Lower leg skin (tissue), 4 donors: ENCODE results near the gene SYNE2. TPM values are rescaled to one million over a fixed set of nuclear protein-coding genes. Genes with fewer than 3 reads are reported as not detected.

Experiments used
- DNase-seq, 2 donors: peaks; one replicate each; pipeline ENCODE4 v3.0.0-alpha.2; 2019; ENCODE audit warnings: low spot score in 2 of 2
- H3K4me3 ChIP-seq: fragments of 200-600 bp; sonication (generic); 2 replicates; pipeline ENCODE4 v1.5.1; 2017; ENCODE audit warnings: mild to moderate bottlenecking, low read depth; ENCODE audit not compliant: poor library complexity, severe bottlenecking
- CTCF ChIP-seq, 3 donors: fragments of 450-650 bp; IDR thresholded peaks; one replicate each; pipeline ENCODE4 v1.5.1; 2016; ENCODE audit warnings: antibody characterized with exemption in 3 of 3, mild to moderate bottlenecking in 3 of 3, moderate library complexity in 2 of 3
- POLR2A ChIP-seq, 2 donors: fragments of 450-650 bp; IDR thresholded peaks; one replicate each; pipeline ENCODE4 v1.6.1; 2016 to 2017; ENCODE audit warnings: antibody characterized with exemption in 2 of 2, mild to moderate bottlenecking in 1 of 2, moderate library complexity in 1 of 2
- WGBS, 2 donors: methylation state at CpG; one replicate each; pipeline ENCODE4 v1.1.5; 2018; 5-methylcytosine and 5-hydroxymethylcytosine counted together
- intact Hi-C: fragments of 100-400 bp; cut with DNase I; formaldehyde crosslinking; loops from one replicate; pipeline ENCODE4 v1.15.0; 2023; ENCODE audit warnings: low total_unique reads
- total RNA-seq, 4 donors: library from RNA; depleted of rRNA; stranded (reverse); fragments of >200 nt; gene quantifications; one replicate each; pipeline ENCODE4 v1.1.0, GENCODE V29; 2016

The SYNE2 gene
- total RNA-seq, 4 donors from 2014 or later: 200 to 479 (median 232) TPM

GRCh38 chr14:64109819-64110554 is 257.2 kb downstream of the SYNE2 start:
- intact Hi-C loops: no loop called here
- DNase-seq: no peak
- TF ChIP-seq CTCF (IDR thresholded peaks at IDR 0.05) (no peak), POLR2A (IDR thresholded peaks at IDR 0.05) (no peak)
- H3K4me3 ChIP-seq: no peak overlapping the region
- 77 to 84% methylated on average over 1 of the region's 1 CpG for WGBS, 2 donors

- whole genome bisulfite sequencing, 2 donors: 95 to 97% methylated on average over 1 of the region's 1 CpG
- no peak overlapping the region for H3K4me3 ChIP-seq
- no peak for DNase-seq
- no peak for TF ChIP-seq POLR2A (IDR thresholded peaks at IDR 0.05)
- no peak for TF ChIP-seq CTCF (IDR thresholded peaks at IDR 0.05)
- intact Hi-C loops: no loop called here
Observed at GRCh38 chr14:64110802-64111201, 258.0 kb downstream of the SYNE2 start.

GRCh38 chr14:64112867-64113678 is 260.3 kb downstream of the SYNE2 start:
- intact Hi-C loops: no loop called here
- no peak overlapping the region for H3K4me3 ChIP-seq
- WGBS, 2 donors: 79 to 87% methylated on average over 17 of the region's 17 CpGs
- no peak for DNase-seq
- no peak for TF ChIP-seq CTCF (IDR thresholded peaks at IDR 0.05)

- H3K4me3 ChIP-seq: no peak overlapping the region
- no peak for TF ChIP-seq POLR2A (IDR thresholded peaks at IDR 0.05)
- no peak for TF ChIP-seq CTCF (IDR thresholded peaks at IDR 0.05)
- no peak for DNase-seq
- 63 to 78% methylated on average over 9 of the region's 9 CpGs for WGBS, 2 donors
- intact Hi-C loops: no loop called here
Observed at GRCh38 chr14:64114166-64114565, 261.4 kb downstream of the SYNE2 start.

GRCh38 chr14:64114796-64115195 is 262.0 kb downstream of the SYNE2 start:
- intact Hi-C loops: no loop called here
- DNase-seq: no peak
- TF ChIP-seq CTCF (IDR thresholded peaks at IDR 0.05) (no peak), POLR2A (IDR thresholded peaks at IDR 0.05) (no peak)
- no peak overlapping the region for H3K4me3 ChIP-seq
- 96 to 99% methylated on average over 7 of the region's 7 CpGs for WGBS, 2 donors
